ENCODE data around the gene ARHGAP42. TPM values are rescaled to one million over a fixed set of nuclear protein-coding genes. Genes with fewer than 3 reads are reported as not detected.

The ARHGAP42 gene
- total RNA-seq, 1 experiment from 2014 or later: 39.1 TPM

GRCh38 chr11:100978442-100978841, 291.4 kb downstream of the ARHGAP42 start:
- no peak for TF ChIP-seq CTCF (conservative IDR thresholded peaks at IDR 0.05)
- H3K4me2 ChIP-seq (ENCODE audit: insufficient read depth, insufficient read length, low read length): no peak overlapping the region
- H2BK15ac ChIP-seq (ENCODE audit: low read depth, low read length): no peak overlapping the region
- H3K27me3 ChIP-seq (ENCODE audit: insufficient read depth, low read length): peaks cover 19% of the 10 kb centered on the region; the same call in 1 of the 2 replicates
- H3K14ac ChIP-seq (ENCODE audit: insufficient read depth, low read length): no peak overlapping the region
- Mint-ChIP-seq H3K9me3 (no peaks in the 10 kb centered on the region), H3K27me3 (ENCODE audit: low read depth) (peaks cover 42% of the 10 kb centered on the region), H3K27ac (no peak overlapping the region), H3K4me3 (no peak overlapping the region), H3K36me3 (ENCODE audit: insufficient read depth in 1 of 3, low read depth in 3 of 3) (peaks cover 30 to 52% (median 44%) of the 10 kb centered on the region in 3 experiments; a peak in 6 of 7 replicates), H3K4me1 (peaks cover 12 to 15% of the 10 kb centered on the region in 2 experiments)
- no peaks in the 10 kb centered on the region for H3K79me2 ChIP-seq (ENCODE audit: insufficient read depth, low read length)
- no peak overlapping the region for H2BK120ac ChIP-seq (ENCODE audit: low read depth, low read length, poor library complexity, severe bottlenecking)
- H3K9me3 ChIP-seq (ENCODE audit: control insufficient read depth, low read depth, low read length): no peaks in the 10 kb centered on the region
- H4K20me1 ChIP-seq (ENCODE audit: control insufficient read depth, insufficient read depth, insufficient read length): no peaks in the 10 kb centered on the region
- H2BK12ac ChIP-seq (ENCODE audit: insufficient read length, low read depth, low read length): no peak overlapping the region
- H2AFZ ChIP-seq (ENCODE audit: low read length): no peak overlapping the region
- no peak overlapping the region for H3K56ac ChIP-seq (ENCODE audit: insufficient read length, low read depth, low read length)
- no peak overlapping the region for H2AK5ac ChIP-seq (ENCODE audit: insufficient read length, low read length)
- H3K23ac ChIP-seq (ENCODE audit: insufficient read length, low read depth, low read length): no peak overlapping the region
- no peak overlapping the region for H3T11ph ChIP-seq (ENCODE audit: low read length)
- no peak overlapping the region for H3K4ac ChIP-seq (ENCODE audit: low read depth, low read length)
- whole genome bisulfite sequencing (ENCODE audit: extremely low coverage, insufficient read length, low lambda C conversion rate): no CpG with 5 or more reads among the region's 2 CpGs
- H2BK5ac ChIP-seq (ENCODE audit: insufficient read length, low read length): no peak overlapping the region
- H3K4me1 ChIP-seq (ENCODE audit: insufficient read depth, low read length): no peaks in the 10 kb centered on the region; the same call in 1 of the 2 replicates
- H4K8ac ChIP-seq (replicated peaks; ENCODE audit: insufficient read length, low read depth, low read length): no peak overlapping the region
- H3K27ac ChIP-seq (ENCODE audit: insufficient read length, low read depth, low read length): no peak overlapping the region
- H3K79me1 ChIP-seq (ENCODE audit: insufficient read depth, low read depth, low read length, poor library complexity, severe bottlenecking): no peaks in the 10 kb centered on the region
- H4K91ac ChIP-seq (ENCODE audit: insufficient read length, low read depth, low read length): no peak overlapping the region
- H3K9ac ChIP-seq (ENCODE audit: extremely low read depth, insufficient read length, low read length): no peak overlapping the region
- no peaks in the 10 kb centered on the region for H3K23me2 ChIP-seq (ENCODE audit: insufficient read length, low read depth, low read length, poor library complexity, severe bottlenecking)
- no peak overlapping the region for H4K5ac ChIP-seq (ENCODE audit: insufficient read length, low read depth, low read length)
- no peak overlapping the region for H2BK20ac ChIP-seq (ENCODE audit: low read depth, low read length, poor library complexity, severe bottlenecking)
- DNase-seq: peak; percentile 32
- no peak overlapping the region for H3K18ac ChIP-seq (ENCODE audit: insufficient read length, low read depth, low read length)

All from H9 (cell line).